ENCODE data around the gene CARD9. TPM values are rescaled to one million over a fixed set of nuclear protein-coding genes. Genes with fewer than 3 reads are reported as not detected.
"Not testable (repeated sequence)": the region's sequence is repeated elsewhere in the genome, so short reads cannot be mapped to it uniquely, and the experiment has no call there.

CARD9 gene
- total RNA-seq, 1 donor from 2014 or later = 1.9 TPM

DNA sequence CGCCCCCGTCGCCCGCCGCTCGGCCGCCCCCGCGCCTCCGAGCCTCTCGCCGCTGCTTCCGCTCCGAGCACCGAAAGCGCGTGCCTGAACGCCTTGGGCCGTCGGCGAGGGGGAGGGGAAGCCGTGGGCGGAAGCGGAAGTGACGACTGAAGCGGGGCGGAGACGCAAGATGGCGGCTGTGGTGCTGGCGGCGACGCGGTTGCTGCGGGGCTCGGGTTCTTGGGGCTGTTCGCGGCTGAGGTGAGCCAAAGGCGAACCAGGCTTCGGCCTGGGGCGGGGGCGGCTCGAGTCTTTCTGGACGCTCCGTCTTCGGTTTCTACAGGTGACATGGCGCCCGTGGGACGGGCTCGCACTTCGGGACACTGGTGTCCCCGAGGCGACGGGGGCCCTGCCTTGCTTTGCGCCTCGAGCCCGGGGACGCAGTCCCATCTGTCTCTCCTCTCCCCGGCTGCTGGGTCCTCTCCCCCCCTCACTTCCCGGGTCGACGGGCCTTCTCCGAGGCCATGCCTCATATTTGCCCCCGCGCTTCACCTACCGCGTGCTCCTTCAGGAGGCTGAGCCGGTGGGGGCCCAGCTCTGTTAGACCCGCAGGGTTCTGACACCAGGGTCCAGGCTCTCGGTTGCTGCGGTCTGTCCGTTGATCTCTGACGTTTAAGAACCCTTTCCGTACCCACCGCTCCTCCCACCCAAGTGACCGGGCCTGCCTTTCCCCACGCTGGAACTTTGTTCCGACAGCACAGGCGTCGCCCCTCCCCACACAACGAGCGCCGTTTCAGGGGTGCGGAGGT is 37.2 kb upstream of the CARD9 start, which contains the start of the genes ENTR1 and PMPCA:
Gene ENTR1, minus strand, starts transcription at position 115 of the 788 bp plus-strand sequence. CDS start 217 bp downstream, outside the sequence.
Gene PMPCA, plus strand, starts transcription at position 159 of the 788 bp plus-strand sequence. Its CDS starts 11 bp downstream, at position 170.
- H3K9me3 Mint-ChIP-seq (ENCODE audit: low read depth) = no peaks in the 10 kb centered on the region
- H3K4me3 Mint-ChIP-seq (ENCODE audit: unreplicated experiment) = peak within 1 kb of the TSS; percentile 89
- H3K27me3 Mint-ChIP-seq (ENCODE audit: low read depth) = no peaks in the 10 kb centered on the region
- peak within 1 kb of the TSS; percentile 88 for H3K27ac Mint-ChIP-seq (ENCODE audit: unreplicated experiment)
- H3K36me3 Mint-ChIP-seq (ENCODE audit: low read depth) = peaks cover 24% of the 10 kb centered on the region
- TF ChIP-seq, protein P1, sequence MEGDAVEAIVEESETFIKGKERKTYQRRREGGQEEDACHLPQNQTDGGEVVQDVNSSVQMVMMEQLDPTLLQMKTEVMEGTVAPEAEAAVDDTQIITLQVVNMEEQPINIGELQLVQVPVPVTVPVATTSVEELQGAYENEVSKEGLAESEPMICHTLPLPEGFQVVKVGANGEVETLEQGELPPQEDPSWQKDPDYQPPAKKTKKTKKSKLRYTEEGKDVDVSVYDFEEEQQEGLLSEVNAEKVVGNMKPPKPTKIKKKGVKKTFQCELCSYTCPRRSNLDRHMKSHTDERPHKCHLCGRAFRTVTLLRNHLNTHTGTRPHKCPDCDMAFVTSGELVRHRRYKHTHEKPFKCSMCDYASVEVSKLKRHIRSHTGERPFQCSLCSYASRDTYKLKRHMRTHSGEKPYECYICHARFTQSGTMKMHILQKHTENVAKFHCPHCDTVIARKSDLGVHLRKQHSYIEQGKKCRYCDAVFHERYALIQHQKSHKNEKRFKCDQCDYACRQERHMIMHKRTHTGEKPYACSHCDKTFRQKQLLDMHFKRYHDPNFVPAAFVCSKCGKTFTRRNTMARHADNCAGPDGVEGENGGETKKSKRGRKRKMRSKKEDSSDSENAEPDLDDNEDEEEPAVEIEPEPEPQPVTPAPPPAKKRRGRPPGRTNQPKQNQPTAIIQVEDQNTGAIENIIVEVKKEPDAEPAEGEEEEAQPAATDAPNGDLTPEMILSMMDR (IDR thresholded peaks at IDR 0.05) = no peak
- H3K4me1 Mint-ChIP-seq (ENCODE audit: low read depth) = peaks cover 33% of the 10 kb centered on the region
- DNase-seq (ENCODE audit: low spot score) = peak; percentile 95

DNA sequence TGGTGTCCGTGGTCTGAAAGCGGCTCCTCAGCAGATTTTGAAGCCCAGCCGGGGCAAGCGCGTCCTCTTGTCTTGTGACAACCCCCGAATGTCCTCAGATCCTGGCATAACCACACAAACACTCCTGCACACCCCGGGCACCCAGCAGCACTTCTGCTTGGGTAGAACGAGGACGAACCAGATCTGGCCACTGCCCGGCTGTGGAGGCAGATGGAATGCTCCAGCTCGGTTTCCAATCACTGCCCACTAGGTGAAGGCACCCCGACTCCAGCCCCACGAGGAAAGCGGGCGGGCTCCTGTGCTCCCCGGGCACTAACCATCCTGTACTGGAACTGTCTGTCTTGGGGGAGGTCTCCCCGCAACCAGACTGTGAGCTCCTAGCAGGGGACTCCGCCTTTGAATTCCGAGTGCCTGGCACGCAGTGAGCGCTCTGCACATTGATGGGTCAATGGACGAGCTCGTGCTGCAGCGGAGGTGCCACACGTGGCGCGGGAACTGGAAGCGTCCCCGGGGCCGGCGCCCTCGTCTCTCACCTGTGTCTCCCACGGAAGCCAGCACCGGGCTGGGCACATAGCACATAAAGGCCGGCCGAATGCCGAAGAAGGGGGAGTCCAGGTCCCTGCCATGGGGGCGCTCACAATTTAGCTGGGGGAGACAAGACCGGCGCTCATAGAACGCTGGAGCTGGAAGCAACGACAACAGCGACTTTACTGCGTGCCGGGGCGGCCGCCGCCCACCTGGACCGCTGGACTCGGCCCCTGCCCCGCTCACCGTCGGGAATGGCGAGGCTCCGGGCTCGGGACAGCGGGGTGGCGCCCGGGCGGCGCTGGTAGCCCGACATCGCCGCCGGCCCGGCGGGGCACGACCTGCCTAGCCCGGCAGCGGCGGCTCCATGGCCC is 36.3 kb upstream of the CARD9 start:
- Mint-ChIP-seq H3K27ac (ENCODE audit: unreplicated experiment) (peak overlapping the region; percentile 88), H3K27me3 (ENCODE audit: low read depth) (no peaks in the 10 kb centered on the region), H3K9me3 (ENCODE audit: low read depth) (no peaks in the 10 kb centered on the region), H3K36me3 (ENCODE audit: low read depth) (peaks cover 27% of the 10 kb centered on the region), H3K4me3 (ENCODE audit: unreplicated experiment) (peak overlapping the region; percentile 89), H3K4me1 (ENCODE audit: low read depth) (peaks cover 33% of the 10 kb centered on the region)
- DNase-seq (ENCODE audit: low spot score) = peak; percentile 89
- TF ChIP-seq, protein P1 (IDR thresholded peaks at IDR 0.05) = no peak

DNA sequence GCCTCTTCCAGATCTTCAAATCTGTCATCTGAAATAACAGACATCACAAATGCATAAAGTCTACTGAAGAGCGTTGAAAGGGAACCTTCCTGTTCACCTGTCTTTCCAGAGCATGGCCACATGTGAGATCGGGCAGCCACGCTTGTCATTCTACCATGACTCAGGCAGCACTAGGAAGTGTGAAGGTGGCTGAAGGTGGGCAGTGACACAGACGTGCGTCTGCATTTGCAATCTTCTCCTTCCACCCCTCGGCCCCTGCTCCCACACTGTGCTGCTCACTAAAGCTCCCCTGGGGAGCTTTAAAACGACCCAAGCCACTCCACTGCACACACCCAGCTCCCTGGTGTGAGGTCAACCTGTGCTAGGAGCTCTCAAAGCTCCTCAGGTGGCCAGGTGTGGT is 34.4 kb upstream of the CARD9 start:
- Mint-ChIP-seq H3K27me3 (ENCODE audit: low read depth) (no peaks in the 10 kb centered on the region), H3K36me3 (ENCODE audit: low read depth) (peaks cover 20% of the 10 kb centered on the region), H3K4me1 (ENCODE audit: low read depth) (peaks cover 30% of the 10 kb centered on the region), H3K27ac (ENCODE audit: unreplicated experiment) (no peak overlapping the region), H3K4me3 (ENCODE audit: unreplicated experiment) (no peak overlapping the region), H3K9me3 (ENCODE audit: low read depth) (no peaks in the 10 kb centered on the region)
- TF ChIP-seq, protein P1 (IDR thresholded peaks at IDR 0.05) = no peak
- DNase-seq (ENCODE audit: low spot score) = no peak

DNA sequence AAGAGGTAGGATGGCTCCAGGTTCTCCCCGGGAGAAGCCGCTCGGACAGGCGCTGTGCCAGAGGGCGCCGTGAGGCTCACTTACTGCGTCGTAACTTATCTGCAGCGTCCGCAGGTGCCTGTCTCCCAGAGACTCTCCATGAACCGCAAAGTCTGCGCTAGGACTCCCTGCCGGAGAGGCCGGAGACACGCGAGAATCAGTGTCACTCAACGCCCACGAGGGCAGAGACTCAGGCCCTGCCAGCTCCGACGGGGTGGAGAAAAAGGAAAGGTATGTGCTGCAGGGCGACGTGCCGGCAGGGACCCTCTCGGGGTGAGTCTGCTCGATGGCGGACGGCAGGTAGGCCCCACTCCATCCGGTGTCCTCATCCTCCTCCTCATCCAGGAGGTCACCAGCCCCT is 33.6 kb upstream of the CARD9 start:
- H3K9me3 Mint-ChIP-seq (ENCODE audit: low read depth); H3K27ac Mint-ChIP-seq (ENCODE audit: unreplicated experiment); H3K4me3 Mint-ChIP-seq (ENCODE audit: unreplicated experiment); H3K27me3 Mint-ChIP-seq (ENCODE audit: low read depth): not testable (repeated sequence)
- Mint-ChIP-seq H3K36me3 (ENCODE audit: low read depth) (peaks cover 22% of the 10 kb centered on the region), H3K4me1 (ENCODE audit: low read depth) (peaks cover 27% of the 10 kb centered on the region)
- peak; percentile 89 for DNase-seq (ENCODE audit: low spot score)

DNA sequence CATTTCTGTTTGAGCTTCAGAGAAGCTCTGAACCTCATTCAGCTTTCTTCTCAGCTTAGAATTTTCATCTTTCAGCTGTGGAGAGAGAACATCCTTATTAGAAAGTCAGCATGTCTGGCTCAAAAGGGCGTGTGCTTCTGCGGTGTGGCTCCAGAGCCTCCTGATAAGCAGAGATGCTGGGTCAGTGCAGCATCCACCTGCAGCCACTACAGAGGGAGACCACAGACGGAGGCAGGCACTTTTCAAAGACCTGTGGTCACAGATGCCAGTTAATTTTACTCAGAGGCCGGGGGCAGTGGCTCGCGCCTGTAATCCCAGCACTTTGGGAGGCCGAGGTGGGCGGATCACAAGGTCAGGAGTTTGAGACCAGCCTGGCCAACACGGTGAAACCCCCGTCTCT is 32.4 kb upstream of the CARD9 start:
- DNase-seq (ENCODE audit: low spot score); H3K27me3 Mint-ChIP-seq (ENCODE audit: low read depth); H3K27ac Mint-ChIP-seq (ENCODE audit: unreplicated experiment); H3K4me3 Mint-ChIP-seq (ENCODE audit: unreplicated experiment); H3K9me3 Mint-ChIP-seq (ENCODE audit: low read depth): not testable (repeated sequence)
- Mint-ChIP-seq H3K4me1 (ENCODE audit: low read depth) (peaks cover 15% of the 10 kb centered on the region), H3K36me3 (ENCODE audit: low read depth) (peaks cover 22% of the 10 kb centered on the region)

DNA sequence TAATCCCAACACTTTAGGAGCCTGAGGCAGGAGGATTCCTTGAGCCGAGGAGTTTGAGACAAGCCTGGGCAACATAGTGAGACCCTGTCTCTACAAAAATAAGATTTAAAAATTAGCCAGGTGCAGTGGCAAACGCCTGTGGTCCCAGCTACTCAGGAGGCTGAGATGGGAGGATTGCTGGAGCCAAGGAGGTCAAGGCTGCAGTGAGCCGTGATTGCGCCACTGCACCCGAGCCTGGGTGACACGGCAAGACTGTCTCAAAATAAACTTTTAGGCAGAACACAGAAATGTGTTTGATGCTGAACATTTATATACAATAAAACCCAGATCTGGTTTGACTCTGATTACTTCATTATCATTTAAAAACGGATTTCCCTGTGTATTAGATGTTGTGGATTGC is 32.0 kb upstream of the CARD9 start:
- Mint-ChIP-seq H3K27me3 (ENCODE audit: low read depth) (no peaks in the 10 kb centered on the region), H3K9me3 (ENCODE audit: low read depth) (no peaks in the 10 kb centered on the region), H3K36me3 (ENCODE audit: low read depth) (peaks cover 22% of the 10 kb centered on the region), H3K4me3 (ENCODE audit: unreplicated experiment) (no peak overlapping the region), H3K4me1 (ENCODE audit: low read depth) (peaks cover 17% of the 10 kb centered on the region), H3K27ac (ENCODE audit: unreplicated experiment) (no peak overlapping the region)
- TF ChIP-seq, protein P1 (IDR thresholded peaks at IDR 0.05) = no peak
- DNase-seq (ENCODE audit: low spot score) = no peak

All from chondrocyte (in vitro differentiated cells).